HL-60 (cell line): ENCODE data around the gene BABAM2.

ENCODE experiments used
- DNase-seq, 2 experiments: peaks; one replicate each; pipeline ENCODE4 v3.0.0-alpha.2; 2010 to 2020; ENCODE audit warnings: low read depth in 1 of 2, low spot score in 1 of 2
- H3K27ac ChIP-seq: fragments of 250-450 bp; sonication (Bioruptor Pico); replicated peaks from 2 replicates; pipeline ENCODE4 v1.5.1; 2020; ENCODE audit warnings: mild to moderate bottlenecking, moderate library complexity
- H3K27me3 ChIP-seq: fragments of 250-450 bp; sonication (Bioruptor Pico); 2 replicates; pipeline ENCODE4 v1.5.1; 2021; ENCODE audit warnings: mild to moderate bottlenecking, moderate library complexity; ENCODE audit not compliant: insufficient read depth, poor library complexity, severe bottlenecking
- H3K4me3 ChIP-seq: replicated peaks from 2 replicates; pipeline ENCODE4 v1.5.1; 2011; ENCODE audit warnings: mild to moderate bottlenecking, control low read depth, low read length; ENCODE audit not compliant: insufficient read depth
- GABPA ChIP-seq: IDR thresholded peaks from 2 replicates; pipeline ENCODE4 v1.6.1; 2012; ENCODE audit warnings: low read depth
- POLR2AphosphoS5 ChIP-seq: IDR thresholded peaks from 2 replicates; pipeline ENCODE4 v1.6.1; 2012; ENCODE audit warnings: low read depth
- SPI1 ChIP-seq: IDR thresholded peaks from 2 replicates; pipeline ENCODE4 v1.6.1; 2012; ENCODE audit warnings: low read depth, mild to moderate bottlenecking, borderline replicate concordance
- TF ChIP-seq, protein P1 (sequence below): IDR thresholded peaks from 2 replicates; pipeline ENCODE4 v1.6.1; 2012; ENCODE audit warnings: low read depth; ENCODE audit not compliant: insufficient replicate concordance
- TF ChIP-seq, protein P2 (sequence below): IDR thresholded peaks from one replicate; pipeline ENCODE4 v1.5.1; 2011; ENCODE audit warnings: low read length, control low read depth, inconsistent platforms; ENCODE audit not compliant: insufficient read depth

Gene BABAM2

DNA sequence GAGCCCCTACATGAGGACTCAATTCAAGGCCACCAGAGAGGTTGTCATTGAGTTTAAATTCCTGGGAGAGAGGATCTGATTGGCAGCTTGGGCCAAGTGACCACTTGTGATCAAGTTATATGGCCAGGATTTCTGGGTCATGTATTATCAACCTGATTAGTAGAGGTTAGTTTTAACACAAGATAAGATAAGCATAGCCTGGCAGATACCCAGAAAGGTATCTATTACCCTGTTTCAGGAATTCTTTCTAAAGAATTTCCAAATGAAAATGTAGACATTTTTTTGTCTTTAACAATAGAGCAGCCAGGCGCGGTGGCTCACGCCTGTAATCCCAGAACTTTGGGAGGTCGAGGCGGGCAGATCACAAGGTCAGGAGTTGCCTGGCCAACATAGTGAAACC lies 50.5 kb downstream of the BABAM2 start:
- no peak overlapping the region for H3K27ac ChIP-seq
- TF ChIP-seq SPI1 (no peak), POLR2AphosphoS5 (no peak), GABPA (no peak)
- TF ChIP-seq, protein P1, sequence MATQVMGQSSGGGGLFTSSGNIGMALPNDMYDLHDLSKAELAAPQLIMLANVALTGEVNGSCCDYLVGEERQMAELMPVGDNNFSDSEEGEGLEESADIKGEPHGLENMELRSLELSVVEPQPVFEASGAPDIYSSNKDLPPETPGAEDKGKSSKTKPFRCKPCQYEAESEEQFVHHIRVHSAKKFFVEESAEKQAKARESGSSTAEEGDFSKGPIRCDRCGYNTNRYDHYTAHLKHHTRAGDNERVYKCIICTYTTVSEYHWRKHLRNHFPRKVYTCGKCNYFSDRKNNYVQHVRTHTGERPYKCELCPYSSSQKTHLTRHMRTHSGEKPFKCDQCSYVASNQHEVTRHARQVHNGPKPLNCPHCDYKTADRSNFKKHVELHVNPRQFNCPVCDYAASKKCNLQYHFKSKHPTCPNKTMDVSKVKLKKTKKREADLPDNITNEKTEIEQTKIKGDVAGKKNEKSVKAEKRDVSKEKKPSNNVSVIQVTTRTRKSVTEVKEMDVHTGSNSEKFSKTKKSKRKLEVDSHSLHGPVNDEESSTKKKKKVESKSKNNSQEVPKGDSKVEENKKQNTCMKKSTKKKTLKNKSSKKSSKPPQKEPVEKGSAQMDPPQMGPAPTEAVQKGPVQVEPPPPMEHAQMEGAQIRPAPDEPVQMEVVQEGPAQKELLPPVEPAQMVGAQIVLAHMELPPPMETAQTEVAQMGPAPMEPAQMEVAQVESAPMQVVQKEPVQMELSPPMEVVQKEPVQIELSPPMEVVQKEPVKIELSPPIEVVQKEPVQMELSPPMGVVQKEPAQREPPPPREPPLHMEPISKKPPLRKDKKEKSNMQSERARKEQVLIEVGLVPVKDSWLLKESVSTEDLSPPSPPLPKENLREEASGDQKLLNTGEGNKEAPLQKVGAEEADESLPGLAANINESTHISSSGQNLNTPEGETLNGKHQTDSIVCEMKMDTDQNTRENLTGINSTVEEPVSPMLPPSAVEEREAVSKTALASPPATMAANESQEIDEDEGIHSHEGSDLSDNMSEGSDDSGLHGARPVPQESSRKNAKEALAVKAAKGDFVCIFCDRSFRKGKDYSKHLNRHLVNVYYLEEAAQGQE = no peak
- TF ChIP-seq, protein P2, sequence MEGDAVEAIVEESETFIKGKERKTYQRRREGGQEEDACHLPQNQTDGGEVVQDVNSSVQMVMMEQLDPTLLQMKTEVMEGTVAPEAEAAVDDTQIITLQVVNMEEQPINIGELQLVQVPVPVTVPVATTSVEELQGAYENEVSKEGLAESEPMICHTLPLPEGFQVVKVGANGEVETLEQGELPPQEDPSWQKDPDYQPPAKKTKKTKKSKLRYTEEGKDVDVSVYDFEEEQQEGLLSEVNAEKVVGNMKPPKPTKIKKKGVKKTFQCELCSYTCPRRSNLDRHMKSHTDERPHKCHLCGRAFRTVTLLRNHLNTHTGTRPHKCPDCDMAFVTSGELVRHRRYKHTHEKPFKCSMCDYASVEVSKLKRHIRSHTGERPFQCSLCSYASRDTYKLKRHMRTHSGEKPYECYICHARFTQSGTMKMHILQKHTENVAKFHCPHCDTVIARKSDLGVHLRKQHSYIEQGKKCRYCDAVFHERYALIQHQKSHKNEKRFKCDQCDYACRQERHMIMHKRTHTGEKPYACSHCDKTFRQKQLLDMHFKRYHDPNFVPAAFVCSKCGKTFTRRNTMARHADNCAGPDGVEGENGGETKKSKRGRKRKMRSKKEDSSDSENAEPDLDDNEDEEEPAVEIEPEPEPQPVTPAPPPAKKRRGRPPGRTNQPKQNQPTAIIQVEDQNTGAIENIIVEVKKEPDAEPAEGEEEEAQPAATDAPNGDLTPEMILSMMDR = no peak
- no peaks in the 10 kb centered on the region for H3K27me3 ChIP-seq
- DNase-seq = no peak
- H3K4me3 ChIP-seq = no peak overlapping the region

- H3K4me3 ChIP-seq = no peak overlapping the region
- no peak overlapping the region for H3K27ac ChIP-seq
- TF ChIP-seq, protein P1 = no peak
- TF ChIP-seq SPI1 (no peak), POLR2AphosphoS5 (no peak), GABPA (no peak)
- TF ChIP-seq, protein P2 = no peak
- no peak for DNase-seq
- no peaks in the 10 kb centered on the region for H3K27me3 ChIP-seq
Observed at GRCh38 chr2:27942612-27943547, 52.4 kb downstream of the BABAM2 start.

DNA sequence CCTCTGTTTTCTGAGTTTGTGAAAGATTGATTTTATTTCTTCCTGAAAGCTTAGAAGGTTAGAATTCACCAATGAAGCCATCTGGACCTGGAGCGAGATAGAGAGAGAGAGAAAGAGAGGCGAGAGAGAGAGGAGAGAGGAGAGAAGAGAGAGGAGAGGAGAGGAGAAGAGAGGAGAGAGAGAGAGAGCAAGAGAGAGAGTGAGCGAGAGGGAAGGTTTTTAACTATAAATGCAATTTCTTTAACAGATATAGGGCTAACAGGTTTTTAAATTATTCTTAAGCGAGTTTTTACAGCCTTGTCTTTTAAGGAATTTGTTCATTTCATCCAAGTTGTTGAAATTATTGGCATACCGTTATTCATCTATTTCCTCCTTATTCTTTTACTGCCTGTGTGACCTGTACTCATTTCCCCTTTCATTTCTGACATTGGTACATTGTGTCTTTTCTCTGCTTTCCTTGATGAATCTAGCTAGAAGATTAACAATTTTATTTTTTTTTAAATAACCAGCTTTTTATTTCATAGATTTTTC lies 56.1 kb downstream of the BABAM2 start:
- peak overlapping the region; percentile 58 for H3K27ac ChIP-seq
- H3K27me3 ChIP-seq = no peaks in the 10 kb centered on the region
- H3K4me3 ChIP-seq = peak overlapping the region; percentile 31
- no peak; the same call in 1 of the 2 replicates for TF ChIP-seq SPI1
- TF ChIP-seq, protein P2 = no peak
- TF ChIP-seq, protein P1 = no peak
- no peak for TF ChIP-seq GABPA
- no peak for TF ChIP-seq POLR2AphosphoS5
- DNase-seq = no peak
